Measurements from ENCODE around the gene EHMT1. TPM values are rescaled to one million over a fixed set of nuclear protein-coding genes. Genes with fewer than 3 reads are reported as not detected.

EHMT1 gene
- total and polyA plus RNA-seq, 9 of the 15 experiments (the other 6 are each of a cell fraction or from before 2014, with no cell fraction given): 2.2 to 76.0 (median 36.4) TPM

DNA sequence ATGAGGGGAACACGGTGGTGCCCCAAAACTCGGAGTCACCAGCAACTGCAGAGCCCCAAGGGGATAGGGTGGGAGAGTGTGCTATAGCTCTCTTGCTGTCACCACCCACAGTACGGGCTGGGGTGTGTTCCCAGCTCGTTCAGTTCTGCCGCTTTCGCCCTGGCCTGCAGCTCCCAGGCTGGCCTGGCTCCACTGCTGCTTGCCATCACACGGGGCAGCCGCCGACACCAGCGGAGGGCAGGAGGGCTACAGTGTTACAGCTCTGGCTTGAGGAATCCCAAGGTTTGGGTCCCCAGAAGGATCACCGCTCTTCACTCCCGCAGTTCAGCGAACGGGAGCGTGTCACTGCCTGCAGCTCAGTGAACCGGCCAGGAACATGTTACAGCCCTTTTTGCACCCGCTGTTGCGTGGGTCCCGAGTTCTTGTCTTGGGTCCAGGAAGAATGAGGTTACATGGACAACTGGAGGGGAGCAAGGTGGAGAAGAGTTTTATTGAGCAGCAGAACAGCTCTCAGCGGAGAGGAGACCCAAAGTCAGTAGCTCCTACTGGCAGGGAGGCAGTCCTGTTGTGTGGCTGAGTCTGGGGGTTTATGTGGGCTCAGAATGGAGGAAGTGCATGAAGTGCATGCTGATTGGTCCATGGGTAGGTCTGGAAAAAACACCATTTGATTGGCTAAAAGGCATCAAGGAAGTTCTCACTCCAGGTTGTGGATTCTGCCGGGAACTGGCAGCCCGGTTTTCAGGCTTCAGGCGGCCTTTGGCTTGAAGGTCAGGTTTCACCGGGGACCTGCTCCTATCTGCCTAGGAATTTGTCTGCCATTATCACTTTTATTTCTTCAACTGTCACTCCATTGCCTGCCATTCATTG lies 113.4 kb downstream of the EHMT1 start (continued):
- TF ChIP-seq, protein P1, sequence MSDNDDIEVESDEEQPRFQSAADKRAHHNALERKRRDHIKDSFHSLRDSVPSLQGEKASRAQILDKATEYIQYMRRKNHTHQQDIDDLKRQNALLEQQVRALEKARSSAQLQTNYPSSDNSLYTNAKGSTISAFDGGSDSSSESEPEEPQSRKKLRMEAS (CRISPR knock-in tag; IDR thresholded peaks at IDR 0.05): no peak
- TF ChIP-seq, protein P2, sequence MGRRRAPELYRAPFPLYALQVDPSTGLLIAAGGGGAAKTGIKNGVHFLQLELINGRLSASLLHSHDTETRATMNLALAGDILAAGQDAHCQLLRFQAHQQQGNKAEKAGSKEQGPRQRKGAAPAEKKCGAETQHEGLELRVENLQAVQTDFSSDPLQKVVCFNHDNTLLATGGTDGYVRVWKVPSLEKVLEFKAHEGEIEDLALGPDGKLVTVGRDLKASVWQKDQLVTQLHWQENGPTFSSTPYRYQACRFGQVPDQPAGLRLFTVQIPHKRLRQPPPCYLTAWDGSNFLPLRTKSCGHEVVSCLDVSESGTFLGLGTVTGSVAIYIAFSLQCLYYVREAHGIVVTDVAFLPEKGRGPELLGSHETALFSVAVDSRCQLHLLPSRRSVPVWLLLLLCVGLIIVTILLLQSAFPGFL (CRISPR knock-in tag; IDR thresholded peaks at IDR 0.05): no peak

DNA sequence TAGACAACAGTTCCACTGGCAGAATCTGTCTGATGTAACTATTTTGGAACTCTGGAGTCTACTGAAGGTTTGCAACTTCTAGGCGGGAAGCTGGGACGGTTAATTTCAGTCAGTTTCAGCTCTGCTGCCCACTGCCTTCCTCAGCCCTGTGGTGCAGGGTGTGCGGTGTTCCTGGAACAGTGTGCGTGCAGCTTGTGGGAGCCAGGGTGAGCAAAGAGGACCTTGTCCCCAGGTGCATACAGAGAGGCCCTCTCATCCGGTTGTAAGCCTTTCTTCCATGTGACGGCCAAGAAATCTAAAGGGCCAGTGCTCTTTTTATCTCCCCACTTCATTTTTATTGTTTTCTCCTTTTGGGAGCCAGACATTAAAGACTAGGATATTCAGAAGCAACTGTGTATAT lies 114.6 kb downstream of the EHMT1 start:
- Histone ChIP-seq H3K27me3 (ENCODE audit: control insufficient read depth in 2 of 2, insufficient read depth in 2 of 2, low read length in 2 of 2) (no peaks in the 10 kb centered on the region), H2AFZ (ENCODE audit: low read depth, low read length) (no peak overlapping the region), H3K4me3 (no peak overlapping the region), H3K4me2 (ENCODE audit: insufficient read depth, low read length) (no peak overlapping the region), H3K9me3 (replicated peaks; ENCODE audit: control insufficient read depth, insufficient read depth, low read depth, low read length) (peaks cover 18% of the 10 kb centered on the region), H3K9me1 (ENCODE audit: control insufficient read depth, insufficient read depth, low read length) (no peaks in the 10 kb centered on the region), H3K36me3 (ENCODE audit: control insufficient read depth, insufficient read depth, low read length) (peaks cover 75% of the 10 kb centered on the region), H3K9ac (ENCODE audit: insufficient read depth in 1 of 2, low read depth in 2 of 2, low read length in 2 of 2) (no peak overlapping the region), H3K79me2 (ENCODE audit: control insufficient read depth, insufficient read depth, low read length) (no peaks in the 10 kb centered on the region), H4K20me1 (replicated peaks; ENCODE audit: control insufficient read depth, insufficient read depth, low read length) (no peaks in the 10 kb centered on the region), H3K27ac (ENCODE audit: extremely low read depth, low read depth, low read length) (no peak overlapping the region), H3K4me1 (replicated peaks in 1 of 2; ENCODE audit: control insufficient read depth in 2 of 2, insufficient read depth in 2 of 2, low read length in 2 of 2) (peaks cover 0 to 6% of the 10 kb centered on the region in 2 experiments; a peak in 1 of 5 replicates)
- intact Hi-C loops (cut with micrococcal nuclease) (no loop called here), in situ Hi-C loops (cut with MboI) (no loop called here)
- DNase-seq (ENCODE audit: extremely low read depth in 1 of 4, low spot score in 3 of 4) (no peak), FAIRE-seq (no peak), ATAC-seq (no peak)
- TF ChIP-seq, protein P3, sequence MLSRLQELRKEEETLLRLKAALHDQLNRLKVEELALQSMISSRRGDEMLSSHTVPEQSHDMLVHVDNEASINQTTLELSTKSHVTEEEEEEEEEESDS (CRISPR knock-in tag; IDR thresholded peaks at IDR 0.05): no peak
- TF ChIP-seq, protein P4, sequence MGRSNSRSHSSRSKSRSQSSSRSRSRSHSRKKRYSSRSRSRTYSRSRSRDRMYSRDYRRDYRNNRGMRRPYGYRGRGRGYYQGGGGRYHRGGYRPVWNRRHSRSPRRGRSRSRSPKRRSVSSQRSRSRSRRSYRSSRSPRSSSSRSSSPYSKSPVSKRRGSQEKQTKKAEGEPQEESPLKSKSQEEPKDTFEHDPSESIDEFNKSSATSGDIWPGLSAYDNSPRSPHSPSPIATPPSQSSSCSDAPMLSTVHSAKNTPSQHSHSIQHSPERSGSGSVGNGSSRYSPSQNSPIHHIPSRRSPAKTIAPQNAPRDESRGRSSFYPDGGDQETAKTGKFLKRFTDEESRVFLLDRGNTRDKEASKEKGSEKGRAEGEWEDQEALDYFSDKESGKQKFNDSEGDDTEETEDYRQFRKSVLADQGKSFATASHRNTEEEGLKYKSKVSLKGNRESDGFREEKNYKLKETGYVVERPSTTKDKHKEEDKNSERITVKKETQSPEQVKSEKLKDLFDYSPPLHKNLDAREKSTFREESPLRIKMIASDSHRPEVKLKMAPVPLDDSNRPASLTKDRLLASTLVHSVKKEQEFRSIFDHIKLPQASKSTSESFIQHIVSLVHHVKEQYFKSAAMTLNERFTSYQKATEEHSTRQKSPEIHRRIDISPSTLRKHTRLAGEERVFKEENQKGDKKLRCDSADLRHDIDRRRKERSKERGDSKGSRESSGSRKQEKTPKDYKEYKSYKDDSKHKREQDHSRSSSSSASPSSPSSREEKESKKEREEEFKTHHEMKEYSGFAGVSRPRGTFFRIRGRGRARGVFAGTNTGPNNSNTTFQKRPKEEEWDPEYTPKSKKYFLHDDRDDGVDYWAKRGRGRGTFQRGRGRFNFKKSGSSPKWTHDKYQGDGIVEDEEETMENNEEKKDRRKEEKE (IDR thresholded peaks at IDR 0.05; ENCODE audit: borderline replicate concordance in 1 of 2, control insufficient read depth in 1 of 2, low read depth in 2 of 2, low read length in 1 of 2): no peak
- TF ChIP-seq NEUROD1 (IDR thresholded peaks at IDR 0.05; ENCODE audit: borderline replicate concordance, low read depth, low read length, partially characterized antibody) (no peak), HIVEP1 (CRISPR knock-in tag; IDR thresholded peaks at IDR 0.05) (no peak)
- WGBS (ENCODE audit: insufficient coverage, low coverage, missing lambda C conversion rate): 90% methylated on average over 6 of the region's 6 CpGs
- ChIA-PET CTCF (ENCODE audit: low intra/inter-chr PET ratio) (no interaction called here), POLR2A (no interaction called here)
- no TSS peak for BruUV-seq (replicated peaks)
